MCF 10A (cell line): ENCODE data around the gene ME3. TPM values are rescaled to one million over a fixed set of nuclear protein-coding genes. Genes with fewer than 3 reads are reported as not detected.

Source experiments
- BruUV-seq: library from RNA; stranded (reverse); fragments of 400-500 nt; replicated peaks from 2 replicates; lab custom pipeline; 2021; lab: Mats Ljungman, UMichigan
- CTCF ChIA-PET: fragments of 300-600 bp; sonication (Branson Sonifier 250); formaldehyde crosslinking; extraction: SDS; loops from one replicate; lab custom pipeline; 2021; ENCODE audit warnings: antibody characterized with exemption, inconsistent platforms; lab: Yijun Ruan, JAX
- POLR2A ChIA-PET: fragments of 300-600, 350-650 bp; sonication (Branson Sonifier 250); formaldehyde crosslinking; extraction: SDS; loops from one replicate; lab custom pipeline; 2020; ENCODE audit warnings: antibody characterized with exemption, inconsistent platforms; lab: Yijun Ruan, JAX
- DNase-seq: peaks from one replicate; pipeline ENCODE4 v3.0.0-alpha.2; 2018; ENCODE audit not compliant: unreplicated experiment
- H3K27ac Mint-ChIP-seq: one replicate; pipeline ENCODE4 v1.8.0; 2022; ENCODE audit warnings: mild to moderate bottlenecking, low read depth, mixed read lengths; ENCODE audit not compliant: unreplicated experiment
- H3K27me3 Mint-ChIP-seq: one replicate; pipeline ENCODE4 v1.8.0; 2022; ENCODE audit warnings: mixed read lengths; ENCODE audit not compliant: insufficient read depth, unreplicated experiment
- H3K36me3 Mint-ChIP-seq: one replicate; pipeline ENCODE4 v1.8.0; 2022; ENCODE audit warnings: mild to moderate bottlenecking, moderate library complexity, mixed read lengths; ENCODE audit not compliant: insufficient read depth, unreplicated experiment
- H3K4me1 Mint-ChIP-seq: one replicate; pipeline ENCODE4 v1.8.0; 2022; ENCODE audit warnings: mixed read lengths; ENCODE audit not compliant: insufficient read depth, unreplicated experiment
- H3K4me3 Mint-ChIP-seq: one replicate; pipeline ENCODE4 v1.8.0; 2022; ENCODE audit warnings: mild to moderate bottlenecking, moderate library complexity, mixed read lengths; ENCODE audit not compliant: unreplicated experiment
- H3K9me3 Mint-ChIP-seq: one replicate; pipeline ENCODE4 v1.8.0; 2022; ENCODE audit warnings: mixed read lengths; ENCODE audit not compliant: unreplicated experiment
- CTCF ChIP-seq: fragments of 200-600 bp; IDR thresholded peaks from one replicate; pipeline ENCODE4 v1.8.0; 2022; ENCODE audit warnings: antibody characterized with exemption, mild to moderate bottlenecking; ENCODE audit not compliant: unreplicated experiment
- intact Hi-C: fragments of 100-400 bp; cut with micrococcal nuclease; formaldehyde crosslinking; loops from 2 replicates; pipeline ENCODE4 v1.14.1; 2022
- total RNA-seq: library from RNA; stranded (reverse); gene quantifications from 2 replicates; pipeline ENCODE4 v1.2.3, GENCODE V29; 2022

Gene ME3
- total RNA-seq, 1 experiment from 2014 or later, result not detected

- no peaks in the 10 kb centered on the region for H3K27me3 Mint-ChIP-seq
- no TSS peak for BruUV-seq
- no peaks in the 10 kb centered on the region for H3K9me3 Mint-ChIP-seq
- H3K4me1 Mint-ChIP-seq, result peaks cover 32% of the 10 kb centered on the region
- peaks cover 6% of the 10 kb centered on the region for H3K36me3 Mint-ChIP-seq
- DNase-seq, result no peak
- no peak overlapping the region for H3K4me3 Mint-ChIP-seq
- H3K27ac Mint-ChIP-seq, result no peak overlapping the region
- TF ChIP-seq CTCF, result no peak
- ChIA-PET POLR2A (no interaction called here), CTCF (interaction anchor here (0.8 kb wide), 1 partner anchor 121 kb away, joined by 5 read pairs; no protein-coding TSS in a partner anchor)
- intact Hi-C loops, result no loop called here
These were observed 184.7 kb downstream of the ME3 start for GRCh38 chr11:86487671-86488070.

GRCh38 chr11:86486261-86487030, 186.0 kb downstream of the ME3 start:
- CTCF ChIA-PET, result interaction anchor here (0.5 to 2.2 kb wide), 5 partner anchors 18 to 427 kb away, joined by 3 to 6 read pairs (median 3); no protein-coding TSS in a partner anchor

GRCh38 chr11:86484795-86485166, 187.6 kb downstream of the ME3 start:
- Mint-ChIP-seq H3K27me3 (no peaks in the 10 kb centered on the region), H3K36me3 (peaks cover 6% of the 10 kb centered on the region), H3K27ac (peak overlapping the region; percentile 39), H3K9me3 (no peaks in the 10 kb centered on the region), H3K4me3 (no peak overlapping the region), H3K4me1 (peaks cover 36% of the 10 kb centered on the region)
- ChIA-PET POLR2A (interaction anchor here (1.0 to 1.2 kb wide), 4 partner anchors 13 to 40 kb away, joined by 3 read pairs; no protein-coding TSS in a partner anchor), CTCF (interaction anchor here (0.7 to 3.7 kb wide), 7 partner anchors 12 to 124 kb away, joined by 3 to 18 read pairs (median 5); no protein-coding TSS in a partner anchor)
- intact Hi-C loops, result loop anchor here (5.0 kb wide), 1 partner anchor 38 kb away; no protein-coding TSS in a partner anchor
- TF ChIP-seq CTCF, result no peak
- DNase-seq, result no peak
- BruUV-seq, result no TSS peak

More at GRCh38 chr11:86486261-86487030, 186.0 kb downstream of the ME3 start:
- TF ChIP-seq CTCF, result no peak
- H3K4me3 Mint-ChIP-seq, result no peak overlapping the region
- no peaks in the 10 kb centered on the region for H3K27me3 Mint-ChIP-seq
- no peaks in the 10 kb centered on the region for H3K9me3 Mint-ChIP-seq
- H3K27ac Mint-ChIP-seq, result no peak overlapping the region
- DNase-seq, result no peak
- peaks cover 6% of the 10 kb centered on the region for H3K36me3 Mint-ChIP-seq
- POLR2A ChIA-PET, result no interaction called here
- H3K4me1 Mint-ChIP-seq, result peaks cover 36% of the 10 kb centered on the region
- intact Hi-C loops, result no loop called here
- BruUV-seq, result no TSS peak
